Activated CD4-positive, alpha-beta T cell treated with anti-CD3 and anti-CD28 coated beads, Interleukin-2, amount 50 U/mL, for 48 hours (primary cell): ENCODE results near the gene ATP6V0D1.
A peak's percentile ranks its signal among the peaks of the same experiment; 100 is the strongest.
"Not testable (repeated sequence)": the region's sequence is repeated elsewhere in the genome, so short reads cannot be mapped to it uniquely, and the experiment has no call there.

Experiments
- DNase-seq, 2 experiments: peaks; one replicate each; pipeline ENCODE4 v3.0.0-alpha.2; 2020

ATP6V0D1 gene

DNA sequence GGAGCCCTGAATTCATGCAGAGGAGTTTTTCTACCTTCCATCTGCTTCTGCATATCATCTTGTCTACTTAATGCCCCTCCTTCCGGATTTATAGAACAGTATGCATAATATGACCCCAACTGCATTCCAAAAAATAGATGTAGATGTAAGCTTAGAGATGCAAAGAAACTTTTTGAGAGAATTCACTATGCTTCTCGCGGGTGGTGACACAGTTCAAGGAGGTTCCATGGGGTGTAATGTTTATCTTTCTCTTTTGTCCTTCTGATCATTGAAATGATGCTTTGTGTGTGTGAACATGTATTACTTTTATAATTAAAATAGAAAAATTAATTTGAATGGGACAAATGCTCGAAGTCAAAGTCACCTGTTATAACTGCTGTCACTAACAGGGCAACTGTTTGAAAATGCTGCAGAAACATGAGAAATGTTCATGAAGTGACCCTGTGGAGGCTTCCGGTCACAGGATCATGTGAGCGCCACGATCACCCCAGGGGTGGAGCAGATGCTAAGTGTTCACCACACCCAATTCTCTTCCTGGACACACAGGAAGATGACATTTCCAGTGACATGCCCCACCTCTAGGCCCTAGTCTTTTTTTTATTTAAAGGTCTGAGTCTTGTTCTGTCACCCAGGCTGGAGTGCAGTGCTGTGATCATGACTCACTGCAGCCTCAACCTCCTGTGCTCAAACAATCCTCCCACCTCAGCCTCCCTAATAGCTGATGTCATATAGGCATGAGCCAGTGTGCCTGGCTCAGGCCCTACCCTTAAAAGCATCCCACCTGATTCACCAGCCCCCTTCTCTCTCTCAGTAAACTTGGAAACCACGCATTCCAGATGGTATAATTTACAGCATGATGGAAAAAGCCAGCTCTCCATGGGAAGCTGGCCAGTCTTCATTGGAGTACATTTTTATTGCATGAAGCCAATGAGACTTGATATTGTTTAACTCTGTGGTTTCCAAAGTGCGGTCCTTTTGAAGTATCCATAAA is 23.4 kb upstream of the ATP6V0D1 start:
- peak in 1 of 2 experiments; percentile 39 for DNase-seq

DNA sequence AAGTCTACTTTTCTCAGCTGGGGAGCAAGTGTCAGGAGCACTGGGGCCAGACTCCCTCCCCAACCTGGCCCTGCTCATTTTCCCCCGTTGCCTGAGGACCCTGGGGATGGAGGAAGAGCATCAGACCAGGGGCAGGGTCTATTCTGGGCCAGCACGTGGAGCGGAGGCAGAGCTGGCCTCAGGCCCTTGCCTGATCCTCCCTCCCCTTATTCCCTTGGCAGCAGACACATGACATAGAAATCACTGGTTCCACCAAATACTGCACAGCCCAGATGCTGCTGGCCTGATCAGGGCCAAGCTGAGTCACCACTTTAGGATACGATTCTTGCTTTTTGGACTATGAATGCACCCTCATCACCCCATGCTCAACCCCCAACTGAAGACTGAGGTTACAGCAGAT is 18.1 kb upstream of the ATP6V0D1 start:
- DNase-seq: no peak

DNA sequence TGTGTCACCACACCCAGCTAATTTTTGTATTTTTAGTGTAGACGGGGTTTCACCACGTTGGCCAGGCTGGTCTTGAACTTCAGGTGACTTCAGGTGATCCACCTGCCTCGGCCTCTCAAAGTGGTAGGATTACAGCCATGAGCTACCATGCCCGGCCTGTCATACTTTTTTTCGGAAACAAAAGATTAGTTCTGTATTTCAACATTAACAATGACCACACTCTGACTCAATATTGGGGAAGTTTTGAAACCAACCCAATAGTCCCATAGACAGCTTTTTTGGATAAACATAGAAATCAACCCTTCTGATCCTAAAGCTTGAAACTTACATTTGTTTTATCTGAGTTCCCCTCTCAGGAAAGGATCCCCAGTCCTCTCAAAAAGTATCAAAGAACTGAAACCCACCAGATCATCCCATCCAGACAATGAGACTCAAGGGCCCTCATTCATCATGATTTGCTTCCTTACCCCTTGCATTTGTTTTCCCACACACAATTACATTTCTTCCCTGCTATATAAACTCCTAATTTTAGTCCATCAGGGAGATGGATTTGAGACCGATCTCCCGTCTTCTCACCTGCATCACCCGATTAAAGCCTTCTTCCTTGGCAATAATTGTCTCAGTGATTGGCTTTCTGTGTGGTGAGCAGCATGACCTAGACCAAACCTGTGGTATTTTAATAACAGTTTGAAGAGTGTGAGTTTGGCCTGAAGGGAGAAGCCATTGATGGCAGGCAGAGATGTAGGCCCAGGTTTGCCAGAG is 9.6 kb upstream of the ATP6V0D1 start:
- no peak for DNase-seq

DNA sequence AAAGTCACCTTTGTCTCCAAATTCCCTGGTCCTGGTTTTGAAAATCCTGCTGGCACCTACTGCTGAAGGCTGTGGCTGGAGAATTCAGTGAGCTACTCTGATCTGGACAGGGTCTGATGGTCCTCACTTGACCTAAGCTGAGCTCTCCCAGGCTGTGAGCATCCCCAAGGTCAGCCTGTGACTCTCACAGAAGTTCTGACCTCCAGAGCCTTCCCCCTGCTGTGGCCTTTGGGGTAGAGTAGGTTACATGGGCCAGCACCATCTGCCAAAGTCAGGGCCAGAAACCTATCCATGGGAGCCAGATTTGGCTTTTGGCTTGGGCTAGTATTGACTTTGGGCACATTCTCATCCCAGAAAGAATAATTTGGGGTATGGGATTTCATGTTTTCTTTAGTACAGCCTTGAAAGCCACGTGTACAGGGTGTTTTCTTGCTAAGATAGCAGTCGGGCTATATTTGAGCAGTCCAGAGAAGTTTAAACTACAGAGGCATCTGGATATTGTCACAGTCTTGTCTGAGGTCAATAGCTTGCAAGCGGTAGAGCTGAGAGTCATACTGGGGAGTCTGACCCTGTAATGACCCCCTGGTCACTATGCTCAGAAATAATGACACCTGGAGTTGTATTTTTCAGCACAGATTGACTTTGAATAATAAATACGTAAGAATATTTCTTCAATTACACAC is 8.6 kb upstream of the ATP6V0D1 start:
- no peak for DNase-seq

- not testable (repeated sequence) for DNase-seq
Measured at GRCh38 chr16:67487561-67487960, 6.6 kb upstream of the ATP6V0D1 start.

DNA sequence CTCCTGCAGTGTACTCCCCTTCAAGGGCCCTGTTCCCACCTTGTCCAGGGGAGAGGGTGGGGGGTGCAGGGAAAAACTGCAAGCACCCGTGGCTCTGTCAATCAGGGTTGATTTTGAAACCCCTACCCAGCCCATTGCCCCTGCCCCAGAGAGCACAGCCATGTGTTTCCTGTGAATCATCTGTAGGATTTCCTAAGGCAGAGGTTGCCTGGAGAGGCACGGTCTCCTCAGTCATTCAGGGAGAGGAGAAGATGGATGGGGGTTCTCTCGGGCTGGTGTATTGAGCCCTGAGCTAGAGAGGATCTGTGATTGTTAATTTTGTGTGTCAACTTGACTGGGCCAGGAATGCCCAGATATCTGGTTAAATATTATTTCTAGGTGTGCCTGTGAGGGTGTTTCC is 5.8 kb upstream of the ATP6V0D1 start:
- DNase-seq: no peak

- no peak for DNase-seq
Measured at GRCh38 chr16:67483731-67484525, 3.0 kb upstream of the ATP6V0D1 start.

- DNase-seq: no peak
Measured at GRCh38 chr16:67483150-67483549, 2.2 kb upstream of the ATP6V0D1 start, which contains the start of gene AGRP. AGRP (minus strand) TSS chr16:67483547; CDS start chr16:67483398, 149 bp downstream.

DNA sequence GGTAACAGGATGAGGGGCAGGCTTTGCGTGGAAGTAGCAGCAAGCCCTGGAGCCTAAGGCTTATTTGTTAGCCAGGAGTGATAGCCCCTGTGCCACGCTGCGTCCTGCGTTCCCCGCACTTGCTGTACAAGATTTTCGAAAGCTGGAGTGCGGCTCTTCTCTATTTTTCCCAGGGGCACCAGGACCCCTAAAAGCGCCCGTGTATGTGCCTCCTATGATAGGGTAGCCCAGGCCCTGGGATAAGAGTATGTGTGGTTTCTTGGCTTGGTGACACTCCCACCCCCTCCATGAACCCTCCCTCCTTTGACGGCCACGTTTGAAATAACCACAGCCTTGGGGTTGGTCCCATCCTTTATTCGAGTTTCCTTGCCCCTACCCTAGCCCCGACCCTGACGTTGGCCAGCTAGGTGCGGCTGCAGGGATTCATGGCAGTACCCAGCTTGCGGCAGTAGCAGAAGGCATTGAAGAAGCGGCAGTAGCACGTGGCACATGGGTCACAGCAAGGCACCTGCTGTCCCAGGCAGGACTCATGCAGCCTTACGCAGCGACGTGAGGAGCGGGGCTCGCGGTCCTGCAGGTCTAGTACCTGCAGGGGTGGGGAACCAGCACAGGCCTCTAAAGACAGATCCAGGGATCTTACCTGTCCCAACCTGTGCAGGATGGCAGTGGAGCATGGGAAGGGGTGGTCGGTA is 1.4 kb upstream of the ATP6V0D1 start:
- peak; percentile 9 to 13 for DNase-seq

- peak; percentile 68 to 73 for DNase-seq
Measured at GRCh38 chr16:67481561-67482232, 740 bp upstream of the ATP6V0D1 start.

DNA sequence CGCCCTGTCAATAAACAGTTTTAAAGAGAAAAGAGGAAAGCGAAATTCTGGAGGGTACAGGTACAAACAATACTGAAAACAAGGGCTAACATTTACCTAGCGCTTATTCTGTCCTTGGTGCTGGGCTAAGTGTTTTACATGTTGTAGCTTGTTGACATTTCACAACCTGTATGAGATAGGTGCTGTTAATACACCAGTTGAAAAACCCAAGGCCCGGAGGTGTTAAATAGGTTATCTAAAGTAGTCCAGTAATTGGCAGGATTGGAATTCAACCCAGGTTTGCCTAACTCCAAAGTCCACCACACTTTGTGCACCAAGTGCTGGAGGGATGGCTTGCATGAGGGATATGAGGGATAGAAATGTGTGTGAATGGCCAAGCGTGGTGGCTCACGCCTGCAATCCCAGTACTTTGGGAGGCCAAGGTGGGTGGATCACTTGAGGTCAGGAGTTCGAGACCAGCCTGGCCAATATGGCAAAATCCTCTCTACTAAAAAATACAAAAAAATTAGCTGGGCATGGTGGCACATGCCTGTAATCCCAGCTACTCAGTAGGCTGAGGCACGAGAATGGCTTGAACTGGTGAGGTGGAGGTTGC is 2.9 kb downstream of the ATP6V0D1 start:
- DNase-seq: no peak

- DNase-seq: no peak
Measured at GRCh38 chr16:67474551-67475455, 6.2 kb downstream of the ATP6V0D1 start.

DNA sequence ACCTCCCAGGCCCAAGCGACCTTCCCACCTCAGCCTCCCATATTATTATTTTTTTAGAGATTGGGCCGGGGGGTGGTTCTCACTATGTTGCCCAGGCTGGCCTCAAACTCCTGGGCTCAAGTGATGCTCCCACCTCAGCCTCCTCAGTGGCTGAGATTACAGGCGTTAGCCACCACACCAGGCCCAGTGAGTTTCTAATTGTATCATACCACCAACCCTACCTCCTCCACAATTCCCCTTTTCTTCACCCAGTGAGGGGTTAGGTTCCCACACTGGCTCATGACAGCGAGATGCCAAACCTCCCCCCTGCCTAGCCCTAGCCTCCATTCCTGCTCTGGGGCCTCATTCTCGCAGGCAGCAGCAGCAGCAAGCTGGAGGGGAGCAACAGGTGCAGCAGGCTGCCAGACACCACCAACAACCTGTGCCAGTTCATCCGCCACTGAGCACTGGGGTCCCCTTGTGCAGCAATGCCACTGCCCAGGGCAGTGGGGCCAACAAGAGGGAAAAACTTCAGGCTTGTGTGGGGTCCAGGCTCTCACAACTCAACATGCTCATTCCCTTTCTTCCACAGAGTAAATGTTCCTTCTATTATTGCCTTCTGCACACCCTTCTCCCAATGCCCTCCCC is 9.1 kb downstream of the ATP6V0D1 start:
- DNase-seq: no peak

DNA sequence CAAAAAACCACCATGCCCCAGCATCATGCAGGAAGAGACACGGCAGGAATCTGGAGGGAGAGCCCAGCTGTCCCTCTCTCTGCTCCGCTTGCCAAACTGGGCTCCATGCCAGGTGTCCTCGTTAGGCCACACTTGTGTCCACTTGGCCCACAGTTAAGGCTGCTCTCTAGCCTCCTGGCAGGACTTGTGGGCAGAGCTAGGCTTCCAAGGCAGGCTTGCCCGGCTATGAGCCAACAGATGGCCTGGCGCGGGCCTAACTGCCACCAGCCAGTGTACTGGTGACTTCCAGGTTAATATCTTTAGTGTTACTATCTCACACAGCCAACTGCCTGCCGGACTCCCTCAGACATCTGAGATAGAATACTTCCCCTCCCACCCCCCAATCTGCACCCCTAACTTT is 10.6 kb downstream of the ATP6V0D1 start:
- DNase-seq: no peak

DNA sequence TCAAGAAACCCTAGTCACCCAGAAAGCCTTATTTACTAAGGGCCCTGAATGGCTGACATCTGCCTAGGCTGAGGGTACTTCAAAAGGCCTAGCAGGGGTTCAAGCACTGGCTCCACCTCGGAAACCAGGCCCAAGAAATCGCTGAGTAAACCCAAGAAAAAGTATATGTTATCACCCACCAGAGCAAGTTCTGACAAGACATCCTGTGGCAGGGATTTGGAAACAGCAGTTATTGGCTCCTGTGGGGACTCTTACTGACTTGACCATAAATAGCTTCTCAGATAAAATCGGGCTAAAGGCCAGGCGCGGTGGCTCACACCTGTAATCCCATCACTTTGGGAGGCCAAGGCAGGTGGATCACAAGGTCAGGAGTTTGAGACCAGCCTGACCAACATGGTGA is 12.2 kb downstream of the ATP6V0D1 start:
- no peak for DNase-seq

GRCh38 chr16:67466581-67466980 is 14.4 kb downstream of the ATP6V0D1 start:
- no peak for DNase-seq

- DNase-seq: no peak
Measured at GRCh38 chr16:67464565-67464964, 16.4 kb downstream of the ATP6V0D1 start.

DNA sequence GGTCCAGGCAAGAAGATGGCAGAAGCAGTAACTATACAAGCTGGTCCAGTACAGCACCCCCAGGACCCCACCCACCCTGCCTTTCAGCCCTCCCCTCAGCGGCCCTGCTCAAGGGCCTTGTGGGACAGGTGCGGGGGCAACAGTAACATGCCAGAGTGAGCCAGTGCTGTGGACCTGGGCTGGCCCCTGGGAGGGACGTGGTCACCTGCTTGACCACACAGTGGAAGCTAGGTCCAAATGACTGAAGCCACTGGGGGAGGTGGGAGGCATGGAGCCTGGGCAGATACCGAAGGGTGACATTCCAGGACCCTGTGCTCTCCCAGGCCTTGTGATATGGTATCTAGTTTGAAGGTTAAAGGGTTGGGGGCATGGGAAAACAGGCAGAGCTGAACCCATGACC is 17.3 kb downstream of the ATP6V0D1 start:
- no peak for DNase-seq

- no peak for DNase-seq
Measured at GRCh38 chr16:67463059-67463458, 17.9 kb downstream of the ATP6V0D1 start.
